ENCODE measurements around the gene GATD1.
A peak's percentile ranks its signal among the peaks of the same experiment; 100 is the strongest.

DNA sequence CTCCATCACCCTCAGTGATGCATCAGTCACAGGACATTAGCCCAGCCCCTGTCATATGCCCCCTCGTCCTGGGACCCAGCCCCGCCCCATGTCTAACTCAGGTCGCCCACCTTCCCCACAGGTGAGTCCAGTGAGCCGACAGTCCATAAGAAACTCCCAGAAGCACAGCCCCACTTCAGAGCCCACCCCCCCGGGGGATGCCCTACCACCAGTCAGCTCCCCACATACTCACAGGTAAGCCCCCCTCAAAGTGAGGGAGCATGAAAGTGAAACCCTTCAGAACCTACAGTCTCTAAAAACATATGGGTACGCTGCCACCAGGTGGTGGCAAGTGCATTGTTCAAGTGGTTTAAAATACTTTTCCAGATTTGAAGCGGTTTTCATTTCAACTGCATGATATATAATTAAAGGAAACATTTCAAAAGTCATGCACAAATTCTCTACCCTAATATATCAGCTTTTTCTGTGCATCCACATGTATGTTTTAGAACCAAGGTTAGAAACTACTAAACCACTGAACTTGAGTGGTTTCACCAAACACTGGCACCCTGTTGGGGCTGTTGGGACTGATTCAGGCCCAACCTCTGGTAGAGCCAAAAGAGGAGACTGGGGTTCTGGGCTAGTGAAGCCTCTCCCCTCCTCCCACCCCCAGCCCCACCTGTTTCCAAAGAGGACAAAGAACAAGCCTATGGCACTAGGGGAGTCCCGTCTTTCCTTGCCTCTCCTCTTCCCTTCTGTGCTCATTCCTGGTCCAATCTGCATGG lies 54.0 kb downstream of the GATD1 start:
- TF ChIP-seq EZH2 (IDR thresholded peaks at IDR 0.05; ENCODE audit: borderline replicate concordance, low read depth, low read length, poor library complexity, severe bottlenecking) (no peak), CTCF (conservative IDR thresholded peaks at IDR 0.05; ENCODE audit: low read depth, low read length) (peak; percentile 65)
